ENCODE results near the gene ZNG1C. TPM values are rescaled to one million over a fixed set of nuclear protein-coding genes. Genes with fewer than 3 reads are reported as not detected.
"Not testable (repeated sequence)": the region's sequence is repeated elsewhere in the genome, so short reads cannot be mapped to it uniquely, and the experiment has no call there.

Gene ZNG1C
- total RNA-seq: 10 to 100 TPM; 11.0 to 14.2 TPM
- long read RNA-seq, partial matches to known transcripts: 0 of 8 reads
- long read RNA-seq, other reads (novel, unspliced or antisense): 8 of 8 reads

DNA sequence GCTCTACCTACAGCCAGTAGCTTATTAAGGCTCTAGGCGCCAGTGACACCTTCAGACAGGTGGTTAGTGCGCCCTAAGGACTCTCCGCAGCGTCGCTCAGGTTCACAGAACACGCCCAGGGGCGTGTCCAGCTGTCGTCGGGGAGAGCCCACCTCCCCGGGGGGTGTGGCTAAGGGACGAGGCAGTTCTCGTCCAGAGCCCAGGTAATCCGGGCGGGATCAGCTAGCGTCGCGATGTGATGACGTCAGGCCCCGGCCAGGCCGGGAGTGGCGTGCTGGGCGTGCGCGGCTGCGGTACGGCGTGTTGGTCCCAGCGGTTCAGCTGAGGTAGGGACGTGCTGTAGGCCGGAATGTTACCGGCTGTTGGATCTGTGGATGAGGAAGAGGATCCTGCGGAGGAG is at the start of gene ZNG1C:
ZNG1C (plus strand) TSS at position 301 of the 400 bp plus-strand sequence; CDS start at position 350, 49 bp downstream.
- ATAC-seq; intact Hi-C loops (cut with DNase I); DNase-seq: not testable (repeated sequence)

DNA sequence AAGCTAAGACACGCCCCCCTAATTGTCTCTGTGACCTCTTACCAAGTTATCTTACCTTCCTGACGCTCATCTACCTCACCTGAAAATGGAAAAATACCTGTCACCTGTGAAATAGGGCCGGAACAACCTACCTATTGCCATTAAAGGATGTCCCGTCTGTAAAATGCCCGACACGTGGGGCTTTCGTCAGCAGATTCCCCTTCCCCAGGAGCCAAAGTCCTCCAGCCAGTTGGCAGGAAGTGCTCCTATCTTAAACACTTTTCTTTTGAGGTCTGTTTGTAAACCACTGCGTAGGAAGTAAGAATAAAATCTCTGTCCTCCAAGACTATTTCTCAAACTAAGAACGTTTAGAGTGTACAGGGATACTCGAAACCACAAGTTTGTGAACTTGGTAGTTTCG is 654 bp downstream of the ZNG1C start:
- DNase-seq; ATAC-seq; intact Hi-C loops (cut with DNase I): not testable (repeated sequence)

DNA sequence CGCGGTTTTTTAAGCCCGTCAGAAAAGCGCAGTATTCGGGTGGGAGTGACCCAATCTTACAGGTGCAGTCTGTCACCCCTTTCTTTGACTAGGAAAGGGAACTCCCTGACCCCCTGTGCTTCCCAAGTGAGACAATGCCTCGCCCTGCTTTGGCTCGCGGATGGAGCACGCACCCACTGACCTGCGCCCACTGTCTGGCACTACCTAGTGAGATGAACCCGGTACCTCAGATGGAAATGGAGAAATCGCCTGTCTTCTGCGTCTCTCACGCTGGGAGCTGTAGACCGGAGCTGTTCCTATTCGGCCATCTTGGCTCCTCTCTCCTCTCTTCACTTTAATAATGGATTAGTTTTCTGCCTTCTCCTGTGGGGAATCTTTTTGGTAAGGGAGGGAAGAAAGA is 39.3 kb downstream of the ZNG1C start:
- ATAC-seq; intact Hi-C loops (cut with DNase I); DNase-seq: not testable (repeated sequence)

DNA sequence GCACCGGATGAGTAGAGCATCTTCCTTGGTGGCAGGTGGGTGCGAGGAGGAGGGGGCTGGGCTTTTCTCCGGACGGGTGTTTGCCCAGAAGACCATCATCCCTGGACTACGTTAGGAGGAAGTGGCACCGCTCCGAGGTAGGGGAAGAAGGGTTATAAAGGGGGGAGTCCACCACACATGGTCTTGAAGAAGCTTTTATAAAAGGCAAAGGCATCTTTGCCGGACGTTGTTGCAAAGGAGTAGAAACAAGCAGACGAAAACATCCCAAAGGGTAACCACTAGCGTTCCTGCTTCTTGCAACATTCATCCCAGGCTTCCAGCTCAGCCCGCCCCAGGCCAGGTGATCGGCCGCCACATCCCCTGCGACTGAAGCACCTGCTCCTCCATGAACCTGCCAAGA is 60.8 kb downstream of the ZNG1C start, which contains the start of gene FOXD4L3:
FOXD4L3 (plus strand) TSS at position 301 of the 400 bp plus-strand sequence; CDS start at position 386, 85 bp downstream.
- intact Hi-C loops (cut with DNase I); DNase-seq: not testable (repeated sequence)

DNA sequence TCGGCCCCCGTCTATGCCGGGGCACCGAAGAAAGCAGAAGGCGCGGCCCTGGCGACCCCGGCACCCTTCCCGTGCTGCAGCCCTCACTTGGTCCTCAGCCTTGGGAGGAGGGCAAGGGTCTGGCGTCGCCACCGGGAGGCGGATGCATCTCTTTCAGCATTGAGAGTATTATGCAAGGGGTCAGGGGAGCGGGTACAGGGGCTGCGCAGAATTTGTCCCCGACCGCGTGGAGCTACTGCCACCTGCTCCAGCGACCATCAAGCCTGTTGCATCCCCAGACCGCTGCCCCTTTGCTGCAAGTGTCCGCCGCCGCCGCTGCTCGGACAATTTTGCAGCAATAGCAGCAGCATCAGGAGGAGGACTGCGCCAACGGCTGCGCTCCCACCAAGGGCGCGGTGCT is 62.0 kb downstream of the ZNG1C start:
- DNase-seq; intact Hi-C loops (cut with DNase I); ATAC-seq: not testable (repeated sequence)

More for the DNA sequence above, 60.8 kb downstream of the ZNG1C start, which contains the start of gene FOXD4L3:
- not testable (repeated sequence) for ATAC-seq

DNA sequence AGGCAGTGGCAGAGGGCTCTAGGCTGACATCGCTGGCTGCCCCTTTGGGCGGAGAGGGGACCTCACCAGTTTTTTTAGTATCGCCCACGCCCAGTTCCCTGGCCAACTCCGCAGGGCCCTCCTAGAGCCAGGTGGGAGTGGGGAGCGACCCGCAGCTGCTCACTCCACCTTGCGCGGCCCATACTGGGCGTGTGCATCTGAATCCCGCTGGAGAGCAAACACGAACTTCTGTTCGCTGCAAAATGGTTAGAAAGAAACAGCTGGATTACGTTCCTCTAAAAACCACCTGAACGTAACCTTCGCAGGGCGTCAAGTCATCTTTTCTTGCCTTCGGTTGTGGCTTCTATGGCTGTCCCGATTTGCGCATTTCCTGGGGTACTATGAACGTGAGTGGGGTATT is 62.4 kb downstream of the ZNG1C start:
- intact Hi-C loops (cut with DNase I); DNase-seq; ATAC-seq: not testable (repeated sequence)

DNA sequence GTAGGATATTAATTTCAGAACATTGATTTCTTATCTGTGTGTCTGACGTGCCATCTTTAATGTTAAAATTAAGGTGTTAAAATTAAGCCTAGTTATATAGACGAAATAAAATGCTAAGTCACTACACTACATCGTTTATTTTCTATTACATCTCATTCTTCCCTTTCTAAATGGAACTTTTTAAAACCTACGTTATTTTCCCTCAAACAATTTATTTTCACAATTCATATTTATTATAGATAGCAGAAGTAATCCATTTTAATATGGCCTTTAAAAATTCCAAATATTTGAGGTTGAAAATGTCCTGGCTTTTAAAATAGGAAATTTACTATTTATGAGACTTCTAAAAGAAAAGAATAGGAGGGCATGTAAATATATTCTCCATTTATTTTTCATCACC is 63.0 kb downstream of the ZNG1C start:
- intact Hi-C loops (cut with DNase I); DNase-seq; ATAC-seq: not testable (repeated sequence)

DNA sequence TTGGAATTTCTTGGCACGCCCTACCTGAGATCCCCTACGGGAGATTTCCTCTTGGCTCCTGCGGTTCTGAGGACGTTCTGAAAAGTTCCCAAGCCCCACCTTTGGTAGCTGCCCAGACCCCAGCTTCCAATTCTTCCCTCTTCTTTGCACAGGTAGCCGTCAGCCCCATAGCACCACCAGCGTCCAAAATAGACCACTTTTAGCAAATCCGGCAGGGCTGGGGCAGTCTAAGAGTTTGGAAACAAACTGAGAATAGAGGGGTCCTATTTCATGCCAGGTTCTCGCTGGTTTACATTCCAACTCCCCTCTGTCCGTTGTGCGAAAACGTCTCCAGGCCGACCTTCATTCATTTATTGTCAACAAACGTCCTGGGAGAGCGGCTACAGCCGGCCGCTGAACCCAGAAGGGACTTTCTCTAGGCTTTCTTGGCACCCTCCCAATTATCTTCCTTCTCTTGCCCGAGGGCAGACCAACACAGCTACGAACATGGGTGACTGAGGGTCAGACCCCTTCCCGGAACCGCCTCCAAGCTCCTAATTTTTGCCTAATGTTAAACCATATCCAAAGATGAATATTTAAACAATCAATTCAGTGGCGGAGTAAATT is 64.0 kb downstream of the ZNG1C start:
- ATAC-seq: peak in 1 of 2 donors; percentile 19
- DNase-seq; intact Hi-C loops (cut with DNase I): not testable (repeated sequence)

DNA sequence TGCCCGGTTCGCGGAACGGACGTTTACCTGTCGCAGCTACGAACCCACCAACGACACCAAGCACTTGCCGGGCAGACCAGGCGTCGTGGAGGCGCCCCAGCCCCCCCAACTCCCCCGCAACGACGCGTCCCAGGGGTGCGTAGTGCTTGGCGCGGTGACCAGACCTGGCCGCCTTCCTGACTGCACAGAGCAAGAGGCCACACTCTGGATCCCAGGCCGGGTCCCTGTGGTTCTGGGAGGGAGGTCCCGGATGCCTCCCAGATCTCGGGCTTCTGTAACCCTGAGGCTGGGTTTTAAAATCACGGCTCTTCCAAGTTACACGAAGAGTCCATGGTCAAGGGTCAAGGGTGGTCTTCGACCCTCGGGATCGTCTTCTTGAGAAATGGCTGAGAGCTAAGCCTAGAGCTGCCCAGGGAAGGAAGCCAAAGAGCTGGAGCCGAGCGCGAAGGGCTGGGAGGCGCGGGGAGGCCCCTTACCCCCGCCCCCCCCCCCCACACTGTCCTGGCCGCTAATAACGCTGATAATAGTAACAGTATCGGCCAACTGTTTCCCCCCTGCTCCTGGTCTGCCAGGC is 64.7 kb downstream of the ZNG1C start:
- DNase-seq; intact Hi-C loops (cut with DNase I): not testable (repeated sequence)
- peak; percentile 38 to 54 for ATAC-seq

DNA sequence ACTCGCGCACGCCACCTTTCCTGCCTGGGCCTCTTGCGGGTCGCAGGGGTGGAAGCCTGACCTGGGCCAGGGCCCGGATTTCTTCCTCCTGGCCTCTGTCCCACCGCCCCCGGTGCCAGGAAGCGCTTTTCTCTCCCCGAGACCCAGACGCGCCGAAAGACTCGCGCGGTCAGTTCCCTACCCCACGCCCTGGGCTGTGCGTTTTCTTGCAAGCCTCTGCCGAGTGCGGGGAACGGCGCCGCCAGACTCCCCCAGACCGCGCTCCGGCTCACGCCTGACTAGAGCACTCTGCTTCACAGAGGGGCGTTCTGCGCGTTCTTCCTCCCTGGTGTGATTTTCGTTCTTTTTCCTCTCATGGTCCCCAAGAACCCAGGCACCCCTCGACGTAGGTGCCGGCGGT is 65.3 kb downstream of the ZNG1C start:
- DNase-seq: peak; percentile 2
- intact Hi-C loops (cut with DNase I): not testable (repeated sequence)

DNA sequence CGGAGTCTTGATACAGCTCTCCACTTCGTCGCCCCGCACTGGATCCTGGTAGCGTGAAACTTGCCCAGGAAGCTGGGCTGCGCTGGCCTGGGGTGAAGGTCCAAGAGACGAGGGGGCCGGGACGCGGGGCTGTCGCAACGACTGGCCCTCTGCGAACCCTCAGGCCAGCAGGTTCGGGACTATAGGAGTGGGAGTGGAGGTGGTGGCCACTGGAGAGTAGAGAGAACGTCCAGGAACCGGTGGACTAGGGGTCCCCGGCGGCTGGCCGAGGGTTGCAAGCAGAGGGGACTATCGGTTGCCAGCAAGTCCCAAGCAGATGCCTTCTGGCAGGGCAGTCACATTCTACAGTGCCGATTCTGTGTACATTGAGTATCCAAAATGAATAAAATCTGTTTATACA is 65.9 kb downstream of the ZNG1C start:
- intact Hi-C loops (cut with DNase I): not testable (repeated sequence)
- DNase-seq (peak; percentile 6), ATAC-seq (peak; percentile 35 to 43)

More for the DNA sequence above, 65.3 kb downstream of the ZNG1C start:
- peak; percentile 53 to 58 for ATAC-seq

DNA sequence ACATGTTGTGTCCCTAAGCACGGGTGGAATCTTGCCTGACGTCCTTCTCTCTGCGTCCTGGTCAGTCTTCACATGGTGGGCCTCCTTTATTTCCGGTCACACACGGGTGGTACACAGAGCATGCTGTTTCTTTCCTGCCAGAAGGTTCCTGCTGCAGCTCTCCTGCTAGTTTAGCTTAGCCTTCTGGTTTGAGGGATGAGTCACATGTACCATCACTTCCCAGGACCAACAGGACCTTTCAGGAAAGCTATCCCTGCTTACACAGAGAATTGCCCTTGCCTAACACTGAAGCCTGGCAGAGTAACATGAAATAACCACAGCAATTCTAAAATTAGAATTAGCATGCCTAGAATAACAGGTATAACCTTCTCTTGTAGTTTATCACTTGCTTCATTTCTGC is 69.4 kb downstream of the ZNG1C start:
- ATAC-seq; intact Hi-C loops (cut with DNase I); DNase-seq: not testable (repeated sequence)

DNA sequence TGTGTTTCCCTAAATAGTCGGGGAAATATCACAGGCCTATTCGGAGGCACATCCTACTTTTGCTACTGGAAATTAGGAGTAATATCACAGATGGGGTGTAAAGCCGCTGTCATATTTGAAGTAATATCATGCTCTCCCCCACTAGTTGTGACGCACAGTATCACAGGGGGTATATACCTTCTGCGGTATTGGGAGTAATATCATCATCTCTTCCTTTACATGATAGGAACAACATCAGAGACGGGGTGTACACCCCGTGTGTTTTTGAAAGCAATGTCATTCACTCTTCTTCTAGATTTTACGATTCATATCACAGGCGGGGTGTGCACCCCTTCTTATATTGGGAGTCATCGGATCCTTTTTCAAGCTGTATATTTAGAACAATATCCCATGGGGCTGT is 76.4 kb downstream of the ZNG1C start:
- DNase-seq; intact Hi-C loops (cut with DNase I); ATAC-seq: not testable (repeated sequence)

DNA sequence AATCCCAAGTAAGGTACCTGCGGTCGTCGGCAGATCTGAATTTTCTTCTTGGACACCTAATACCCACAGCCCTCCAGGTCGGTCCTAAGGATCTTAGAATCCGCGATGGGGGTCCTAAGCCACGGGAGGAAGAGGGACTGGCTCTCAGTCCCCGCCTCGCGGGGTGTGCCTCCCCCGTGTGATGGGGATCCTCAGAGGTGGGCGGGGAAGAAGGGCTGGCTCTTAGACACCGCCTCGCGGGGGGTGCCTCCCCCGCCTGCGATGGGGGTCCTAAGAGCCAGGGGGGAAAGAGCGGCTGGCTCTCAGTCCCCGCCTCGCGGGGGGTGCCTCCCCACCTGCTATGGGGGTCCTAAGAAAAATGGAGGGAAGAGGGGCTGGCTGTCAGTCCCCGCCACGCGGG is 82.0 kb downstream of the ZNG1C start:
- intact Hi-C loops (cut with DNase I); ATAC-seq; DNase-seq: not testable (repeated sequence)

DNA sequence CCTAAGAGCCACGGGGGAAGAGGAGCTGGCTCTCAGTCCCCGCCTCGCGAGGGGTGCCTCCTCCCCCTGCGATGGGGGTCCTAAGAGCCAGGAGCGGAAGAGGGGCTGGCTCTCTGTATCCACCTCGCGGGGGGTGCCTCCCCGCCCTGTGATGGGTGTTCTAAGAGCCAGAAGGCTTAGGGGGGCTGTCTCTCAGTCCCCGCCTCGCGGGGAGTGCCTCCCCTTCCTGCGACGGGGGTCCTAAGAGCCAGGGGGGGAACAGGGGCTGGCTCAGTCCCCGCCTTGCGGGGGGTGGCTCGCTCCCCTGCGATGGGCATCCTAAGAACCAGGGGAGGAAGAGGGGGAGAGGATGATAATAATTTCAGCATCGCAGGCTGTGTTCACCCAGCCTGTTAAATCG is 82.7 kb downstream of the ZNG1C start:
- intact Hi-C loops (cut with DNase I); ATAC-seq; DNase-seq: not testable (repeated sequence)

DNA sequence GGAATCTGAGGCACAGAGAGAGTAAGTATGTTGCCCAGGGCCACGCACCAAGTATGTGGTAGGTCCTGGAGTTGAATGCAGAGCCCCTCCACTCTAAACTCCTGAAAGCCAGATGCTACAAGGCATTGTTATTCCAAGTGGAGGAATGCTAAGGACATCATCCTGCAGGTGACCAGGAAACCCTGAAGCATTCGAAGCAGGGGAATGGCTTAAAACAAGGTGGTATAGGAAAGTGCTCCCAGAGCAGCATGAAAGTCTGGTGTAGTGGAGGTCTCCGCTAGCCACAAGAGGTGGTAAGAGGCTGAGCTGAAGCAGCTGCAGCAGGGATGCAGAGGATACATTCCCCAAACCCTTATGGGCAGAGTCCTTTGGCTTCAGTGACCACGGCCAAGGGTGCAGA is 87.3 kb downstream of the ZNG1C start:
- intact Hi-C loops (cut with DNase I); DNase-seq; ATAC-seq: not testable (repeated sequence)

DNA sequence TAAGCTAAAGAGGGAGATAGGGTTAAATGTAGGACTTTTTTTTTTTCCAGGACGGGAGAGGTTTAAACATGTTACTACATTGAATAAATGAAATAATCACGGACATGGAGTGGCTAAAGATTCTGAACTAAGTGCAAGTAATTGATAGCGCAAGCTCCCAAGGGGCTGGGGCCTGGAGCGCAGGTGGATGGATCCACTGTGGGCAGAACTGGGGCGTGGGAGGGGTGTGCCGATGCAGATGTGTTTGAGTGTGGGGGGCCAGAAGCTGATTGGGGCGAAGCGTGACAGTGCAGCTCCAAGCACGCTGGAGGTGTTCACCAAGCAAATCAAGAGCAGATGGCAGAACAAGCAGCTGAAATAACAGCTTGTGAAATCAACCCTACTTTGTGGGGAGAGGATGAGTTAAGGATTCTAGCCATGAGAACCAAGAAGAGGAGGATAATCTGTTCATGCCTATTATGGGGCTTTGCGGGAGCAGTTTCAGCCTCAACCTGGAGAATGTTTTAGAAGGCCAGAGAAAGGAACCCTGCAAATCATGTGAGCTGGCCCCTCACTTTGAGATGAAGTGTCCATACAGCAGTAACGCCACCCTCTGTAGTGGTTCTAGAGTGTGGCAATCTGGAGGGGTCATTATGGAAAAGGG is 88.9 kb downstream of the ZNG1C start:
- intact Hi-C loops (cut with DNase I); DNase-seq; ATAC-seq: not testable (repeated sequence)

DNA sequence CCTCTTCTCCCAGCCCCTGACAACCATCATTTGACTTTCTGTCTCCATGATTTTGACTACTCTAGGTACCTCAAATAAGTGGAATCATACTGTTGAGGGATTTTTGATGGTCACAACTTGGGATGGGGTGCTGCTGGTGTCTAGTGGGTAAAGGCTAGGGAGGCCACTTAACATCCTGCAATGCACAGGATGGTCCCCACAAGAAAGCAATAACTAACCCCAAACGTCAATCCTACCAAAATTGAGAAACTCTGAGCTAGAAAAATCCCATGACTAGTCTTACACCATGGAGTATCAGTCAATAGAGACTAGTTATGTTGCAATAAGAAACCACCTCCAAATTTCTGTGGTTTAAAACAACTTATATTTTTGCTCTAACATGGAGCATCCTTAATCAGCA is 90.3 kb downstream of the ZNG1C start:
- DNase-seq; intact Hi-C loops (cut with DNase I); ATAC-seq: not testable (repeated sequence)

DNA sequence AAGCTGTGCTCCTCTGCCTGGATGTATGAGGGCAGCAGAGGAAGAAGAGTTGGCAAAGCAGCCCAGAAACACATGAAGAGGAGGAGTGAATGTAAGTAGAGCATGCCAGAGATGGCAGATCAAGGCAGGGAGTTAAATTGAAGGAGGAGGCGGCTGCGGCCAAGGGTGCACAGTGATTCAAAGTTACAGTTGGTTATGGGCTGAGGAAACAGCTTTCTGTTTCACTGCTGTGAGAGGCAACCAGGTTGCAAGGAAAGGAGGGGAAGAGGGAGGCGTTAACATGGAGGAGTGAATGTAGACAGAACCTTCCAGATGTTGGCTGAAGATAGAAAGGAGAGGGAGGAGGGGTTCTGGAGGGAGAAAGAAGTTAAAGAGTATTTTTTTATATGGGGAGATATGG is 94.2 kb downstream of the ZNG1C start:
- DNase-seq; intact Hi-C loops (cut with DNase I): not testable (repeated sequence)
- peak; percentile 60 to 92 for ATAC-seq

Data from left cardiac atrium (tissue), 4 donors.